Fibroblast of mammary gland (primary cell): Measurements from ENCODE around the gene TRPM5.

Experiments used
- DNase-seq: peaks from one replicate; pipeline ENCODE4 v3.0.0-alpha.2; 2010; ENCODE audit warnings: low read depth
- H3K4me3 ChIP-seq: 2 replicates; pipeline ENCODE4 v1.5.1; 2011; ENCODE audit warnings: low read depth, mild to moderate bottlenecking, low read length, moderate library complexity; ENCODE audit not compliant: control insufficient read depth
- TF ChIP-seq, protein P1 (sequence below): conservative IDR thresholded peaks from 2 replicates; pipeline ENCODE4 v1.5.1; 2011; ENCODE audit warnings: low read depth, low read length, inconsistent platforms; ENCODE audit not compliant: control insufficient read depth, insufficient read depth

Gene TRPM5

DNA sequence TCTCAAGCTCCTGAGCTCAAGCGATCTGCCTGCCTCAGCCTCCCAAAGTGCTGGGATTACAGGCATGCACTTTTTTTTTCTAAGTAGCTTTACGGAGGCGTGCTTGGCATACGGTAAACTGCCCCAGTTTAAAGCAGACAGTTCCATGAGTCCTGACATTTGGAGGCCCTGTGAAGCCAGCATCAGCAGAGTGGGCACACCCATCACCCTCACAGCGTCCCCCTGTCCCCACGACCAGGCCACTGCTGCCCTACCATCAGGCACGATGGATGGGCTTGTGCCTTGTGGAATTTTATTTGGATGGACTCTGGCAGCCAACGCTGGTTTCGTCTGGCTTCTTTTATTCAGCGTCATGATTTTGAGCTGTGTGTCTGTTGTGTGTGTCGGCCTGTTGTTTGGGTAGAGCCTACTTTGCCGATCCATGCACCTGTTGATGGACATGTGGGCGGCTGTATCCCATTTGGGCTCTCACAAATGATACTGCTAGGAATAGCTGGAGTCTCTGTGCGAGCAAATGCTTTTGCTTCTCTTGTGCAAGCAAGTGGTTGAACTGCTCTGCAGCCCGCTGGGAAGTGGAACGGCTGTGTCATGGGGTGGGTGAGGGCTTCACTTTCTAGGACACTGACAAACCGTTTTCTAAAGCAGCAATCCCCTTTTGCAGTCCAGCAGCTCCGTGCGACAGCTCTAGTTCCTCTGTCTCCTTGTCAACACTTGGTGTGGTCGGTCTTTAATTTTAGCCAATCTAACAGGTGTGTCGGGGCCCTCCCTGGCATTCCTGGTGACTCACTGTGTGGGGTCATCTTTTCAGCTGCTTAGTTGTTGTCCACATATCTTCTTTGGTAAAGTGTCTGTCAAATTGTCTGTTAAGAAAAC lies 24.3 kb upstream of the TRPM5 start:
- DNase-seq = no peak
- TF ChIP-seq, protein P1, sequence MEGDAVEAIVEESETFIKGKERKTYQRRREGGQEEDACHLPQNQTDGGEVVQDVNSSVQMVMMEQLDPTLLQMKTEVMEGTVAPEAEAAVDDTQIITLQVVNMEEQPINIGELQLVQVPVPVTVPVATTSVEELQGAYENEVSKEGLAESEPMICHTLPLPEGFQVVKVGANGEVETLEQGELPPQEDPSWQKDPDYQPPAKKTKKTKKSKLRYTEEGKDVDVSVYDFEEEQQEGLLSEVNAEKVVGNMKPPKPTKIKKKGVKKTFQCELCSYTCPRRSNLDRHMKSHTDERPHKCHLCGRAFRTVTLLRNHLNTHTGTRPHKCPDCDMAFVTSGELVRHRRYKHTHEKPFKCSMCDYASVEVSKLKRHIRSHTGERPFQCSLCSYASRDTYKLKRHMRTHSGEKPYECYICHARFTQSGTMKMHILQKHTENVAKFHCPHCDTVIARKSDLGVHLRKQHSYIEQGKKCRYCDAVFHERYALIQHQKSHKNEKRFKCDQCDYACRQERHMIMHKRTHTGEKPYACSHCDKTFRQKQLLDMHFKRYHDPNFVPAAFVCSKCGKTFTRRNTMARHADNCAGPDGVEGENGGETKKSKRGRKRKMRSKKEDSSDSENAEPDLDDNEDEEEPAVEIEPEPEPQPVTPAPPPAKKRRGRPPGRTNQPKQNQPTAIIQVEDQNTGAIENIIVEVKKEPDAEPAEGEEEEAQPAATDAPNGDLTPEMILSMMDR = no peak

GRCh38 chr11:2467695-2468055 lies 23.4 kb upstream of the TRPM5 start:
- TF ChIP-seq, protein P1 = no peak
- H3K4me3 ChIP-seq = no peak overlapping the region
- DNase-seq = no peak

More for the DNA sequence above, 24.3 kb upstream of the TRPM5 start:
- no peak overlapping the region for H3K4me3 ChIP-seq

- no peak overlapping the region for H3K4me3 ChIP-seq
- TF ChIP-seq, protein P1 = no peak
- DNase-seq = no peak
Observed at GRCh38 chr11:2466869-2467694, 22.8 kb upstream of the TRPM5 start.

DNA sequence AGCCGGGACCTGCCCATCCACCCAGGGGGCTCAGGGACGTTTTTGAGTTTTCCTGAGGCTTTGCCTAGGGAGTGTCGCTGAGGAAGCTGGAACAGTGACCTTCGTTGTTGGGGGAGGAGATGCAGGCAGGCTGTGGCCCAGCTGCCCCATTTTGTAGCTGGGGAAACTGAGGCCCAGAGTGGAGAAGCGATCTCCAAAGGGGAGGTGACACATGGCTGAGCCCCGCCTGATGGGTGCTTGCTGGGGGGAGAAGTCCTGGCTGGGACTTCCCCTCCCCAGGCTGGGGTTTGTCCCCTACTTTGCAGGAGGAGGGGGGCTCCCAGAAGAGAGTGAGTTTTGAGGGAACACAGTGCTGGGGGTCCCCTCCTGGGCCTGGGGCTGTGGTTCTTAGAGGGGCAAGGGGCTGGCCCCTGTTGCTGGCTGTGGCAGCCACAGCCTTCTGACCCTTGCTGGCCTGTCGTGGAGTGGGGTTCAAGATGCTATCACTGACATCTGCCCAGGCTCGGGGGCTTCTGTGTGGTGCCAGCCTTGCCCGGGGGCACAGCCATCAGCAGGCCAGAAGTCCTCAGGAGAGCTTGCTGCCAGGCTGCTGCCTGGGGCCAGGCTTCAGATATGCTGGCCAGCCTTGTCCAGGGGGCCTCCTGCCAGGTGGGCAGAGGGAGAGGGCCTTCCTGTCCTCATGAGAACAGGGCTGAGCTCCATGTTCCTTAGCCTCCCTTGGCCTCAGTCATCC lies 21.9 kb upstream of the TRPM5 start:
- no peak overlapping the region for H3K4me3 ChIP-seq
- TF ChIP-seq, protein P1 = no peak
- DNase-seq = no peak

- no peak overlapping the region for H3K4me3 ChIP-seq
- TF ChIP-seq, protein P1 = no peak
- DNase-seq = no peak
Observed at GRCh38 chr11:2465202-2466068, 21.1 kb upstream of the TRPM5 start.
